Smooth muscle cell (in vitro differentiated cells): ENCODE measurements around the gene SMAGP. TPM values are rescaled to one million over a fixed set of nuclear protein-coding genes. Genes with fewer than 3 reads are reported as not detected.
"Not testable (repeated sequence)": the region's sequence is repeated elsewhere in the genome, so short reads cannot be mapped to it uniquely, and the experiment has no call there.

ENCODE experiments used
- DNase-seq: peaks from one replicate; lab custom pipeline; 2025; ENCODE audit not compliant: unreplicated experiment; lab: John Stamatoyannopoulos, UW
- H2AFZ ChIP-seq: fragments of 200-600 bp; sonication (generic); 2 replicates; pipeline ENCODE4 v1.6.0; 2016; ENCODE audit warnings: antibody characterized with exemption, low read depth, mild to moderate bottlenecking
- H3F3A ChIP-seq: fragments of 200-600 bp; sonication (generic); 2 replicates; pipeline ENCODE4 v1.6.0; 2017; ENCODE audit warnings: antibody characterized with exemption, low read depth
- H3K27ac ChIP-seq: fragments of 200-600 bp; sonication (generic); 2 replicates; pipeline ENCODE4 v1.5.1; 2016; ENCODE audit warnings: low read depth, mild to moderate bottlenecking
- H3K27me3 ChIP-seq: fragments of 200-600 bp; sonication (generic); 2 replicates; pipeline ENCODE4 v1.6.1; 2016; ENCODE audit warnings: low read depth, mild to moderate bottlenecking
- H3K36me3 ChIP-seq: fragments of 200-600 bp; sonication (generic); 2 replicates; pipeline ENCODE4 v1.5.1; 2016; ENCODE audit warnings: low read depth
- H3K4me1 ChIP-seq: fragments of 200-600 bp; sonication (generic); 2 replicates; pipeline ENCODE4 v1.5.1; 2016; ENCODE audit warnings: low read depth
- H3K4me2 ChIP-seq: fragments of 200-600 bp; sonication (generic); 2 replicates; pipeline ENCODE4 v1.6.0; 2016; ENCODE audit warnings: mild to moderate bottlenecking
- H3K4me3 ChIP-seq: fragments of 200-600 bp; sonication (generic); 2 replicates; pipeline ENCODE4 v1.5.1; 2016; ENCODE audit warnings: mild to moderate bottlenecking
- H3K79me2 ChIP-seq: fragments of 200-600 bp; sonication (generic); 2 replicates; pipeline ENCODE4 v1.6.0; 2016; ENCODE audit warnings: low read depth, mild to moderate bottlenecking
- H3K9ac ChIP-seq: fragments of 200-600 bp; sonication (generic); 2 replicates; pipeline ENCODE4 v1.6.0; 2016; ENCODE audit warnings: low read depth
- H3K9me3 ChIP-seq: fragments of 200-600 bp; sonication (generic); replicated peaks from 2 replicates; pipeline ENCODE4 v1.5.1; 2016; ENCODE audit warnings: low read depth
- H4K20me1 ChIP-seq: fragments of 200-600 bp; sonication (generic); 2 replicates; pipeline ENCODE4 v1.6.0; 2016; ENCODE audit warnings: low read depth
- WGBS: methylation state at CpG from one replicate; pipeline ENCODE4 v1.1.7; 2016; ENCODE audit warnings: low lambda C conversion rate; 5-methylcytosine and 5-hydroxymethylcytosine counted together
- polyA plus RNA-seq: library from polyadenylated mRNA; unstranded; fragments of >200 nt; fragmentation: Nextera tagmentation; extraction: Ambion mirVana; gene quantifications from 2 replicates; pipeline ENCODE4 v1.2.1, GENCODE V29; 2016
- total RNA-seq: library from RNA; depleted of rRNA; stranded (reverse); fragments of >200 nt; gene quantifications from 2 replicates; pipeline ENCODE4 v1.2.3, GENCODE V29; 2014
- TF ChIP-seq, protein P1 (sequence below): fragments of 200-600 bp; sonication (generic); IDR thresholded peaks from 2 replicates; pipeline ENCODE4 v1.5.1; 2017; ENCODE audit warnings: borderline replicate concordance, mild to moderate bottlenecking, antibody characterized with exemption; ENCODE audit not compliant: insufficient read depth, poor library complexity, severe bottlenecking

Gene SMAGP
- total and polyA plus RNA-seq, 2 experiments from 2014 or later: 6.8 to 9.0 TPM

- Histone ChIP-seq H3K27me3 (no peaks in the 10 kb centered on the region), H3K36me3 (no peaks in the 10 kb centered on the region), H3K9ac (no peak overlapping the region), H3K4me3 (no peak overlapping the region), H3K4me2 (no peak overlapping the region), H3K4me1 (peaks cover 5% of the 10 kb centered on the region), H3F3A (no peaks in the 10 kb centered on the region), H3K27ac (no peak overlapping the region), H2AFZ (no peak overlapping the region), H4K20me1 (no peaks in the 10 kb centered on the region), H3K79me2 (peaks cover 3% of the 10 kb centered on the region), H3K9me3 (no peaks in the 10 kb centered on the region)
- TF ChIP-seq, protein P1, sequence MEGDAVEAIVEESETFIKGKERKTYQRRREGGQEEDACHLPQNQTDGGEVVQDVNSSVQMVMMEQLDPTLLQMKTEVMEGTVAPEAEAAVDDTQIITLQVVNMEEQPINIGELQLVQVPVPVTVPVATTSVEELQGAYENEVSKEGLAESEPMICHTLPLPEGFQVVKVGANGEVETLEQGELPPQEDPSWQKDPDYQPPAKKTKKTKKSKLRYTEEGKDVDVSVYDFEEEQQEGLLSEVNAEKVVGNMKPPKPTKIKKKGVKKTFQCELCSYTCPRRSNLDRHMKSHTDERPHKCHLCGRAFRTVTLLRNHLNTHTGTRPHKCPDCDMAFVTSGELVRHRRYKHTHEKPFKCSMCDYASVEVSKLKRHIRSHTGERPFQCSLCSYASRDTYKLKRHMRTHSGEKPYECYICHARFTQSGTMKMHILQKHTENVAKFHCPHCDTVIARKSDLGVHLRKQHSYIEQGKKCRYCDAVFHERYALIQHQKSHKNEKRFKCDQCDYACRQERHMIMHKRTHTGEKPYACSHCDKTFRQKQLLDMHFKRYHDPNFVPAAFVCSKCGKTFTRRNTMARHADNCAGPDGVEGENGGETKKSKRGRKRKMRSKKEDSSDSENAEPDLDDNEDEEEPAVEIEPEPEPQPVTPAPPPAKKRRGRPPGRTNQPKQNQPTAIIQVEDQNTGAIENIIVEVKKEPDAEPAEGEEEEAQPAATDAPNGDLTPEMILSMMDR: no peak
- DNase-seq: no peak
- 93% methylated on average over 5 of the region's 5 CpGs for WGBS
Observed at GRCh38 chr12:51234530-51234929, 35.7 kb downstream of the SMAGP start.

DNA sequence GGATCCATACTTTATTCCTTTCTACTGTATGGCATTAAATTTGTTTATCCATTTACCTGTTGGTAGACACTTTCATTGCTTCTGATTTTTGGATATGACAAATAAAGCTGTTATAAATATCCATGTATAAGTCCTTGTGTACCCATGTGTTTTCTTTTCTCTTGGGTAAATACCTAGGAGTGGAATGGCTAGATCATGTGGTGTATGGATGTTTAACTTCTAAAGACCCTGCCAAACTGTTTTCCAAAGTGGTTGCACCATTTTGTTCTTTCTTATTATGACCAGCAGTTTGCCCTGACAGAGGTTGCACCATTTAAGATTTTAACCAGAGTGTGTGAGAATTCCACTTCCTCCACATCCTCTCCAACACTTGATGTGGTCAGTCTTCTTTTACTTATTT is 37.6 kb downstream of the SMAGP start:
- TF ChIP-seq, protein P1: no peak
- Histone ChIP-seq H3K36me3 (no peaks in the 10 kb centered on the region), H3K4me3 (no peak overlapping the region), H3K4me1 (no peaks in the 10 kb centered on the region), H3K9me3 (no peaks in the 10 kb centered on the region), H4K20me1 (no peaks in the 10 kb centered on the region), H3K27ac (no peak overlapping the region), H3F3A (no peaks in the 10 kb centered on the region), H3K27me3 (no peaks in the 10 kb centered on the region), H3K79me2 (no peaks in the 10 kb centered on the region), H2AFZ (no peak overlapping the region), H3K9ac (no peak overlapping the region), H3K4me2 (no peak overlapping the region)
- DNase-seq: no peak

- H3K36me3 ChIP-seq: no peaks in the 10 kb centered on the region
- no peaks in the 10 kb centered on the region for H3K9me3 ChIP-seq
- H3K4me1 ChIP-seq: no peaks in the 10 kb centered on the region
- H3K4me2 ChIP-seq: no peak overlapping the region
- H3F3A ChIP-seq: no peaks in the 10 kb centered on the region
- DNase-seq: no peak
- WGBS: 96% methylated on average over 7 of the region's 7 CpGs
- H3K27ac ChIP-seq: no peak overlapping the region
- H3K4me3 ChIP-seq: no peak overlapping the region
- no peaks in the 10 kb centered on the region for H4K20me1 ChIP-seq
- no peak overlapping the region for H3K9ac ChIP-seq
- no peak overlapping the region for H2AFZ ChIP-seq
- TF ChIP-seq, protein P1: no peak
- no peaks in the 10 kb centered on the region for H3K27me3 ChIP-seq
- no peaks in the 10 kb centered on the region for H3K79me2 ChIP-seq
Observed at GRCh38 chr12:51229116-51229809, 41.0 kb downstream of the SMAGP start.

GRCh38 chr12:51227962-51228361 is 42.3 kb downstream of the SMAGP start:
- Histone ChIP-seq H3K9me3 (no peaks in the 10 kb centered on the region), H3K4me2 (no peak overlapping the region), H3K36me3 (no peaks in the 10 kb centered on the region), H3K27ac (no peak overlapping the region), H3F3A (no peaks in the 10 kb centered on the region), H3K27me3 (no peaks in the 10 kb centered on the region), H3K4me1 (no peaks in the 10 kb centered on the region), H2AFZ (no peak overlapping the region), H3K9ac (no peak overlapping the region), H3K4me3 (no peak overlapping the region), H3K79me2 (no peaks in the 10 kb centered on the region), H4K20me1 (no peaks in the 10 kb centered on the region)
- TF ChIP-seq, protein P1: no peak
- 97% methylated on average over 1 of the region's 1 CpG for WGBS
- DNase-seq: no peak

DNA sequence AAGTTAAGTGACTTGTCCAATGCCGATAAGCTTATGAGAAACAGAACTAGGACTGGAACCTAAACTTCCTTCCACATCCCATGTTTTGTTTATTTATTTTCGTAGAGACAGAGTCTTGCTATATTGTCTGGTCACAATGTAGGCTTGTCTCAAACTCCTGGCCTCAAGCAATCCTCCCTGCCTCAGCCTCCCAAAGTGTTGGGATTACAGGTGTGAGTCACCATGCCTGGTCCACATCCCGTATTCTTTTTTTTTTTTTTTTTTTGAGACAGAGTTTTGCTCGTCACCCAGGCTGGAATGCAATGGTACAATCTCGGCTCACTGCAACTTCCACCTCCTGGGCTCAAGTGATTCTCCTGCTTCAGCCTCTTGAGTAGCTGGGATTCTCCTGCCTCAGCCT is 43.1 kb downstream of the SMAGP start:
- not testable (repeated sequence) for H3K27ac ChIP-seq, DNase-seq, H4K20me1 ChIP-seq, H2AFZ ChIP-seq, H3K4me3 ChIP-seq, H3K79me2 ChIP-seq, H3F3A ChIP-seq, H3K9ac ChIP-seq, H3K9me3 ChIP-seq, H3K27me3 ChIP-seq, H3K4me1 ChIP-seq, H3K4me2 ChIP-seq, H3K36me3 ChIP-seq
- 61% methylated on average over 5 of the region's 5 CpGs for WGBS
